Right forelimb (tissue), 1 donor: Measurements from ENCODE around the gene ST6GALNAC3.
"Not testable (repeated sequence)": the region's sequence is repeated elsewhere in the genome, so short reads cannot be mapped to it uniquely, and the experiment has no call there.

Source experiments
- DNase-seq: peaks from one replicate; pipeline ENCODE4 v3.0.0-alpha.2; 2018

The ST6GALNAC3 gene

GRCh38 chr1:76607717-76608116 lies 533.2 kb downstream of the ST6GALNAC3 start:
- no peak for DNase-seq

GRCh38 chr1:76611770-76612445 lies 537.4 kb downstream of the ST6GALNAC3 start:
- no peak for DNase-seq

GRCh38 chr1:76613886-76614285 lies 539.3 kb downstream of the ST6GALNAC3 start:
- DNase-seq, result no peak

GRCh38 chr1:76615253-76616035 lies 540.9 kb downstream of the ST6GALNAC3 start:
- DNase-seq, result no peak

- DNase-seq, result no peak
Measured at GRCh38 chr1:76620371-76620770, 545.8 kb downstream of the ST6GALNAC3 start.

- DNase-seq, result no peak
Measured at GRCh38 chr1:76622774-76623528, 548.4 kb downstream of the ST6GALNAC3 start.

- no peak for DNase-seq
Measured at GRCh38 chr1:76625886-76626678, 551.5 kb downstream of the ST6GALNAC3 start.

- no peak for DNase-seq
Measured at GRCh38 chr1:76627498-76627897, 553.0 kb downstream of the ST6GALNAC3 start.

GRCh38 chr1:76627901-76628300 lies 553.4 kb downstream of the ST6GALNAC3 start:
- DNase-seq, result no peak

GRCh38 chr1:76632136-76632535 lies 557.6 kb downstream of the ST6GALNAC3 start:
- no peak for DNase-seq

- DNase-seq, result no peak
Measured at GRCh38 chr1:76635784-76636183, 561.2 kb downstream of the ST6GALNAC3 start.

GRCh38 chr1:76639181-76639580 lies 564.6 kb downstream of the ST6GALNAC3 start:
- DNase-seq, result no peak

- DNase-seq, result no peak
Measured at GRCh38 chr1:76640092-76640491, 565.5 kb downstream of the ST6GALNAC3 start.

- DNase-seq, result no peak
Measured at GRCh38 chr1:76640723-76641122, 566.2 kb downstream of the ST6GALNAC3 start.

- no peak for DNase-seq
Measured at GRCh38 chr1:76644139-76644538, 569.6 kb downstream of the ST6GALNAC3 start.

GRCh38 chr1:76652860-76653259 lies 578.3 kb downstream of the ST6GALNAC3 start:
- DNase-seq, result not testable (repeated sequence)

GRCh38 chr1:76657623-76658022 lies 583.1 kb downstream of the ST6GALNAC3 start:
- DNase-seq, result no peak

- DNase-seq, result no peak
Measured at GRCh38 chr1:76659171-76659940, 584.8 kb downstream of the ST6GALNAC3 start.

- no peak for DNase-seq
Measured at GRCh38 chr1:76661531-76661930, 587.0 kb downstream of the ST6GALNAC3 start.

- DNase-seq, result no peak
Measured at GRCh38 chr1:76666499-76666898, 592.0 kb downstream of the ST6GALNAC3 start.

- no peak for DNase-seq
Measured at GRCh38 chr1:76668046-76668445, 593.5 kb downstream of the ST6GALNAC3 start.

GRCh38 chr1:76669131-76669530 lies 594.6 kb downstream of the ST6GALNAC3 start:
- DNase-seq, result no peak
